Adrenal gland (tissue), 5 donors: Measurements from ENCODE around the gene GLB1L3.
"Not testable (repeated sequence)": the region's sequence is repeated elsewhere in the genome, so short reads cannot be mapped to it uniquely, and the experiment has no call there.

ENCODE experiments used
- POLR2A ChIP-seq, 2 donors: fragments of 450-650 bp; IDR thresholded peaks; one replicate each; pipeline ENCODE4 v1.6.1; 2017; ENCODE audit warnings: antibody characterized with exemption in 2 of 2, mild to moderate bottlenecking in 2 of 2, moderate library complexity in 1 of 2
- TF ChIP-seq, protein P1 (sequence below), 6 experiments: fragments of 450-650 bp in 4 of 6; fragments of 200-600 bp in 2 of 6; sonication (generic) in 1 of 6; IDR thresholded peaks; 1 replicate in 5 of 6; 2 replicates in 1 of 6; pipeline versions ENCODE4 v1.5.1 to v1.8.0; 2016 to 2021; ENCODE audit warnings: antibody characterized with exemption in 6 of 6, mild to moderate bottlenecking in 2 of 6, moderate library complexity in 1 of 6
- donor health status: DM: no; HTN: no; CAD: no.

- not testable (repeated sequence) for TF ChIP-seq POLR2A (IDR thresholded peaks at IDR 0.05)
- TF ChIP-seq, protein P1, sequence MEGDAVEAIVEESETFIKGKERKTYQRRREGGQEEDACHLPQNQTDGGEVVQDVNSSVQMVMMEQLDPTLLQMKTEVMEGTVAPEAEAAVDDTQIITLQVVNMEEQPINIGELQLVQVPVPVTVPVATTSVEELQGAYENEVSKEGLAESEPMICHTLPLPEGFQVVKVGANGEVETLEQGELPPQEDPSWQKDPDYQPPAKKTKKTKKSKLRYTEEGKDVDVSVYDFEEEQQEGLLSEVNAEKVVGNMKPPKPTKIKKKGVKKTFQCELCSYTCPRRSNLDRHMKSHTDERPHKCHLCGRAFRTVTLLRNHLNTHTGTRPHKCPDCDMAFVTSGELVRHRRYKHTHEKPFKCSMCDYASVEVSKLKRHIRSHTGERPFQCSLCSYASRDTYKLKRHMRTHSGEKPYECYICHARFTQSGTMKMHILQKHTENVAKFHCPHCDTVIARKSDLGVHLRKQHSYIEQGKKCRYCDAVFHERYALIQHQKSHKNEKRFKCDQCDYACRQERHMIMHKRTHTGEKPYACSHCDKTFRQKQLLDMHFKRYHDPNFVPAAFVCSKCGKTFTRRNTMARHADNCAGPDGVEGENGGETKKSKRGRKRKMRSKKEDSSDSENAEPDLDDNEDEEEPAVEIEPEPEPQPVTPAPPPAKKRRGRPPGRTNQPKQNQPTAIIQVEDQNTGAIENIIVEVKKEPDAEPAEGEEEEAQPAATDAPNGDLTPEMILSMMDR (IDR thresholded peaks at IDR 0.05), result not testable (repeated sequence)
These were observed 8.2 kb downstream of the GLB1L3 start for GRCh38 chr11:134284349-134284748.
